LHCN-M2 (cell line): ENCODE results near the gene IRF4. TPM values are rescaled to one million over a fixed set of nuclear protein-coding genes. Genes with fewer than 3 reads are reported as not detected.

Experiments used
- total RNA-seq: library from RNA; depleted of rRNA; stranded (reverse); fragments of >200 nt; gene quantifications from 2 replicates; pipeline ENCODE4 v1.2.3, GENCODE V29; 2014; rRNA removed

Gene IRF4
- total RNA-seq, 1 experiment from 2014 or later, result not detected

Other genes starting within 250 kb of the IRF4 start
- gene DUSP22, start 99.3 kb upstream of the IRF4 start, total RNA-seq, result 6.8 and 14.9 TPM in 2 replicates